OCI-LY1 (cell line): ENCODE data around the gene RHPN2.

Source experiments
- EZH2 ChIP-seq: fragments of 200-600 bp; sonication (generic), shearing (Covaris generic); IDR thresholded peaks from 2 replicates; pipeline ENCODE4 v1.8.0; 2017; ENCODE audit warnings: borderline replicate concordance, mixed run types, mild to moderate bottlenecking, antibody characterized with exemption, low read length, moderate library complexity, mixed read lengths
- TF ChIP-seq, protein P1 (sequence below): fragments of 200-600 bp; sonication (generic), shearing (Covaris generic); IDR thresholded peaks from 2 replicates; pipeline ENCODE4 v1.5.1; 2017; ENCODE audit warnings: mild to moderate bottlenecking, antibody characterized with exemption, low read length, moderate library complexity, mixed read lengths

DNA sequence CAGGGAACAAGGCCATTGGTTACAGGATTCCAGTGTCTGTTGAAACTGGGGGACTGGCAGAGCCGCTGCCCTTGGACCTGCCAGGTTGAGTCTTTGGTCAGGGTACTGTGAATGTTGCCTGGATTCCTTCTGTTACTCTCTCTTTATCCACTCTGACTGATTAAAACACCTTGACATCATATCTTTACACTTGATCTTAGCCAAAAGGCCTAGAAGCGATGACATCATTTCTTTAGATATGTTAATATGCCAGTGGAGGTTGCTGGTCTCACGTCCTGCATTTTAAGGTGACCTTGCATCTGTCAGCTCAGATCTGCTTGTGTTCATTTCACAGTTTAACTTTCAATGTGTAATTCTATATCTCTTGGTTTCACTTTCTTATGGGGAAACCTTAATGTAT, 25.5 kb upstream of the RHPN2 start:
- TF ChIP-seq, protein P1, sequence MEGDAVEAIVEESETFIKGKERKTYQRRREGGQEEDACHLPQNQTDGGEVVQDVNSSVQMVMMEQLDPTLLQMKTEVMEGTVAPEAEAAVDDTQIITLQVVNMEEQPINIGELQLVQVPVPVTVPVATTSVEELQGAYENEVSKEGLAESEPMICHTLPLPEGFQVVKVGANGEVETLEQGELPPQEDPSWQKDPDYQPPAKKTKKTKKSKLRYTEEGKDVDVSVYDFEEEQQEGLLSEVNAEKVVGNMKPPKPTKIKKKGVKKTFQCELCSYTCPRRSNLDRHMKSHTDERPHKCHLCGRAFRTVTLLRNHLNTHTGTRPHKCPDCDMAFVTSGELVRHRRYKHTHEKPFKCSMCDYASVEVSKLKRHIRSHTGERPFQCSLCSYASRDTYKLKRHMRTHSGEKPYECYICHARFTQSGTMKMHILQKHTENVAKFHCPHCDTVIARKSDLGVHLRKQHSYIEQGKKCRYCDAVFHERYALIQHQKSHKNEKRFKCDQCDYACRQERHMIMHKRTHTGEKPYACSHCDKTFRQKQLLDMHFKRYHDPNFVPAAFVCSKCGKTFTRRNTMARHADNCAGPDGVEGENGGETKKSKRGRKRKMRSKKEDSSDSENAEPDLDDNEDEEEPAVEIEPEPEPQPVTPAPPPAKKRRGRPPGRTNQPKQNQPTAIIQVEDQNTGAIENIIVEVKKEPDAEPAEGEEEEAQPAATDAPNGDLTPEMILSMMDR: no peak
- no peak for TF ChIP-seq EZH2
